Neuronal stem cell (in vitro differentiated cells): ENCODE data around the gene CRYBG3.

Experiments used
- DNase-seq: peaks from one replicate; pipeline ENCODE4 v3.0.0-alpha.2; 2013; ENCODE audit warnings: low spot score
- H2AFZ ChIP-seq: one replicate; pipeline ENCODE4 v1.6.1; 2013; ENCODE audit warnings: mild to moderate bottlenecking, low read length, inconsistent platforms
- H2AK5ac ChIP-seq: 2 replicates; pipeline ENCODE4 v1.6.1; 2013; ENCODE audit warnings: low read depth, mild to moderate bottlenecking, inconsistent platforms, low read length, moderate library complexity, mixed read lengths
- H2BK120ac ChIP-seq: 2 replicates; pipeline ENCODE4 v1.6.1; 2013; ENCODE audit warnings: low read depth, mild to moderate bottlenecking, inconsistent platforms, low read length, moderate library complexity, mixed read lengths
- H2BK12ac ChIP-seq: one replicate; pipeline ENCODE4 v1.6.1; 2013; ENCODE audit warnings: low read length, inconsistent platforms
- H2BK15ac ChIP-seq: 2 replicates; pipeline ENCODE4 v1.6.1; 2013; ENCODE audit warnings: mild to moderate bottlenecking, low read length, inconsistent platforms, mixed read lengths
- H2BK5ac ChIP-seq: one replicate; pipeline ENCODE4 v1.6.1; 2013; ENCODE audit warnings: inconsistent platforms, mild to moderate bottlenecking, low read length, moderate library complexity
- H3K14ac ChIP-seq: one replicate; pipeline ENCODE4 v1.6.1; 2013; ENCODE audit warnings: low read length, inconsistent platforms
- H3K18ac ChIP-seq: 2 replicates; pipeline ENCODE4 v1.6.1; 2013; ENCODE audit warnings: low read length, inconsistent platforms
- H3K23ac ChIP-seq: 2 replicates; pipeline ENCODE4 v1.6.1; 2013; ENCODE audit warnings: low read depth, mild to moderate bottlenecking, mixed read lengths, low read length, inconsistent platforms; ENCODE audit not compliant: poor library complexity
- H3K27ac ChIP-seq: replicated peaks from 3 replicates; pipeline ENCODE4 v1.5.1; 2013; ENCODE audit warnings: low read length, inconsistent platforms
- H3K27me3 ChIP-seq, 3 experiments: 2 replicates each; pipeline ENCODE4 v1.6.1; 2013; ENCODE audit warnings: low read length in 3 of 3, mild to moderate bottlenecking in 2 of 3, inconsistent platforms in 1 of 3, low read depth in 1 of 3, mixed read lengths in 1 of 3, moderate library complexity in 1 of 3; ENCODE audit not compliant: control insufficient read depth in 3 of 3, insufficient read depth in 3 of 3
- H3K36me3 ChIP-seq, 2 donors: replicated peaks in 1 of 2; 2 replicates each; pipeline ENCODE4 v1.6.1; 2013; ENCODE audit warnings: low read length in 2 of 2; ENCODE audit not compliant: control insufficient read depth in 2 of 2, insufficient read depth in 2 of 2
- H3K4ac ChIP-seq: 2 replicates; pipeline ENCODE4 v1.6.1; 2013; ENCODE audit warnings: inconsistent platforms, mild to moderate bottlenecking, low read length, moderate library complexity
- H3K4me1 ChIP-seq, 2 donors: 1 replicate in 1 of 2; 2 replicates in 1 of 2; pipeline ENCODE4 v1.6.1; 2013; ENCODE audit warnings: low read length in 2 of 2, low read depth in 1 of 2; ENCODE audit not compliant: control insufficient read depth in 2 of 2, insufficient read depth in 1 of 2
- H3K4me2 ChIP-seq: one replicate; pipeline ENCODE4 v1.6.1; 2013; ENCODE audit warnings: mild to moderate bottlenecking, low read length, inconsistent platforms; ENCODE audit not compliant: insufficient read depth, poor library complexity, severe bottlenecking
- H3K4me3 ChIP-seq, 2 donors: 2 replicates each; pipeline ENCODE4 v1.5.1; 2013; ENCODE audit warnings: low read length in 2 of 2, mild to moderate bottlenecking in 2 of 2, inconsistent platforms in 1 of 2, moderate library complexity in 1 of 2
- H3K79me1 ChIP-seq: one replicate; pipeline ENCODE4 v1.6.1; 2013; ENCODE audit warnings: low read depth, mild to moderate bottlenecking, inconsistent platforms, low read length, moderate library complexity
- H3K9ac ChIP-seq: one replicate; pipeline ENCODE4 v1.6.1; 2013; ENCODE audit warnings: mild to moderate bottlenecking, low read depth, low read length, inconsistent platforms; ENCODE audit not compliant: poor library complexity
- H3K9me3 ChIP-seq, 2 donors: replicated peaks in 1 of 2; 2 replicates each; pipeline versions ENCODE3 to v1.6.1; 2013; ENCODE audit warnings: low read length in 2 of 2, mild to moderate bottlenecking in 2 of 2, inconsistent platforms in 1 of 2, low read depth in 1 of 2, mixed read lengths in 1 of 2, moderate library complexity in 1 of 2; ENCODE audit not compliant: control insufficient read depth in 2 of 2, insufficient read depth in 1 of 2
- H4K8ac ChIP-seq: one replicate; pipeline ENCODE4 v1.6.1; 2013; ENCODE audit warnings: low read depth, mild to moderate bottlenecking, inconsistent platforms, low read length, moderate library complexity
- H4K91ac ChIP-seq: one replicate; pipeline ENCODE4 v1.6.1; 2013; ENCODE audit warnings: low read length, low read depth, mild to moderate bottlenecking, inconsistent platforms; ENCODE audit not compliant: poor library complexity
- WGBS, 2 donors: extraction: QIAGEN DNeasy Blood & Tissue Kit; methylation state at CpG; one replicate each; pipeline ENCODE4 v1.1.7; 2013; ENCODE audit warnings: missing lambda C conversion rate in 2 of 2, mixed read lengths in 1 of 2; ENCODE audit not compliant: insufficient read length in 2 of 2, insufficient replicate concordance in 1 of 2; ENCODE audit errors: extremely low coverage in 2 of 2; 5-methylcytosine and 5-hydroxymethylcytosine counted together

Gene CRYBG3

GRCh38 chr3:97822359-97822775 is 556 bp downstream of the CRYBG3 start:
- Histone ChIP-seq H3K4me2 (peak overlapping the region; percentile 77), H2AFZ (peak overlapping the region; percentile 97), H3K79me1 (peaks cover 3% of the 10 kb centered on the region), H3K27me3 (peaks cover 0 to 14% (median 12%) of the 10 kb centered on the region in 3 experiments), H2BK15ac (no peak overlapping the region), H3K36me3 (no peaks in the 10 kb centered on the region), H3K27ac (no peak overlapping the region), H4K8ac (no peak overlapping the region), H3K9ac (peak overlapping the region; percentile 87), H3K9me3 (no peaks in the 10 kb centered on the region), H4K91ac (peak overlapping the region; percentile 86), H3K4me1 (peaks cover 0 to 7% of the 10 kb centered on the region in 2 donors), H2BK12ac (no peak overlapping the region), H3K4me3 (peak overlapping the region; percentile 84 to 95), H2AK5ac (no peak overlapping the region), H3K4ac (peak overlapping the region; percentile 29), H3K18ac (peak overlapping the region; percentile 88), H2BK5ac (peak overlapping the region; percentile 35), H2BK120ac (no peak overlapping the region), H3K23ac (no peak overlapping the region), H3K14ac (peak overlapping the region; percentile 43)
- no CpG with 5 or more reads among the region's 36 CpGs for WGBS, 2 donors
- no peak for DNase-seq

- Histone ChIP-seq H3K36me3 (no peaks in the 10 kb centered on the region), H2AK5ac (no peak overlapping the region), H3K27me3 (peaks cover 0 to 14% (median 12%) of the 10 kb centered on the region in 3 experiments), H2BK15ac (no peak overlapping the region), H3K4me3 (peak overlapping the region in 1 of 2 donors; percentile 84), H3K4ac (no peak overlapping the region), H3K9me3 (no peaks in the 10 kb centered on the region), H3K18ac (no peak overlapping the region), H3K9ac (no peak overlapping the region), H3K14ac (no peak overlapping the region), H3K27ac (no peak overlapping the region), H3K4me2 (no peak overlapping the region), H2AFZ (peak overlapping the region; percentile 97), H2BK12ac (no peak overlapping the region), H2BK5ac (no peak overlapping the region), H4K91ac (no peak overlapping the region), H3K79me1 (peaks cover 3% of the 10 kb centered on the region), H2BK120ac (no peak overlapping the region), H4K8ac (no peak overlapping the region), H3K23ac (no peak overlapping the region), H3K4me1 (peaks cover 0 to 7% of the 10 kb centered on the region in 2 donors)
- no peak for DNase-seq
- no CpG with 5 or more reads among the region's 17 CpGs for WGBS, 2 donors
Observed at GRCh38 chr3:97823046-97824004, 1.5 kb downstream of the CRYBG3 start.

- Histone ChIP-seq H3K9me3 (no peaks in the 10 kb centered on the region), H2BK12ac (no peak overlapping the region), H4K8ac (no peak overlapping the region), H2AK5ac (no peak overlapping the region), H3K18ac (no peak overlapping the region), H3K14ac (no peak overlapping the region), H2AFZ (no peak overlapping the region), H3K27ac (no peak overlapping the region), H3K4me2 (no peak overlapping the region), H3K27me3 (peaks cover 0 to 12% (median 12%) of the 10 kb centered on the region in 3 experiments), H3K23ac (no peak overlapping the region), H3K4me3 (no peak overlapping the region), H3K79me1 (peaks cover 3% of the 10 kb centered on the region), H3K4ac (no peak overlapping the region), H3K36me3 (no peaks in the 10 kb centered on the region), H3K4me1 (peaks cover 0 to 7% of the 10 kb centered on the region in 2 donors), H2BK120ac (no peak overlapping the region), H3K9ac (no peak overlapping the region), H4K91ac (no peak overlapping the region), H2BK5ac (no peak overlapping the region), H2BK15ac (no peak overlapping the region)
- no peak for DNase-seq
- no CpG with 5 or more reads among the region's 1 CpG for WGBS, 2 donors
Observed at GRCh38 chr3:97825101-97825500, 3.3 kb downstream of the CRYBG3 start.

GRCh38 chr3:97827741-97828471 is 6.1 kb downstream of the CRYBG3 start:
- H3K4me2 ChIP-seq, result no peak overlapping the region

More at GRCh38 chr3:97827741-97828471, 6.1 kb downstream of the CRYBG3 start:
- no CpG with 5 or more reads among the region's 2 CpGs for WGBS, 2 donors
- no peak overlapping the region for H2BK120ac ChIP-seq
- H4K91ac ChIP-seq, result no peak overlapping the region
- H3K9ac ChIP-seq, result no peak overlapping the region
- no peak overlapping the region for H2AK5ac ChIP-seq
- H3K27me3 ChIP-seq, result peaks cover 0 to 2% (median 0%) of the 10 kb centered on the region in 3 experiments
- H3K18ac ChIP-seq, result no peak overlapping the region
- H2AFZ ChIP-seq, result no peak overlapping the region
- H3K14ac ChIP-seq, result no peak overlapping the region
- H3K36me3 ChIP-seq, result no peaks in the 10 kb centered on the region
- no peak overlapping the region for H3K4ac ChIP-seq
- H3K23ac ChIP-seq, result no peak overlapping the region
- peaks cover 0 to 7% of the 10 kb centered on the region in 2 donors for H3K4me1 ChIP-seq
- no peak overlapping the region for H2BK15ac ChIP-seq
- H2BK5ac ChIP-seq, result no peak overlapping the region
- no peak overlapping the region for H2BK12ac ChIP-seq
- H4K8ac ChIP-seq, result no peak overlapping the region
- no peak overlapping the region for H3K4me3 ChIP-seq
- no peak for DNase-seq
- no peaks in the 10 kb centered on the region for H3K9me3 ChIP-seq
- H3K79me1 ChIP-seq, result no peaks in the 10 kb centered on the region
- H3K27ac ChIP-seq, result no peak overlapping the region
